Liver (tissue), 9 donors: ENCODE measurements around the gene MTA2. TPM values are rescaled to one million over a fixed set of nuclear protein-coding genes. Genes with fewer than 3 reads are reported as not detected.
A peak's percentile ranks its signal among the peaks of the same experiment; 100 is the strongest.

Experiments
- DNase-seq: peaks from one replicate; pipeline ENCODE4 v3.0.0-alpha.2; 2017; ENCODE audit warnings: low spot score
- H3K27ac ChIP-seq, 2 donors: one replicate each; pipeline ENCODE4 v1.7.0; 2013; ENCODE audit warnings: inconsistent platforms in 2 of 2, low read length in 2 of 2, control low read depth in 1 of 2, low read depth in 1 of 2, mild to moderate bottlenecking in 1 of 2
- H3K27me3 ChIP-seq, 4 donors: one replicate each; pipeline versions ENCODE4 v1.6.1 to v1.7.0; 2013; ENCODE audit warnings: low read length in 3 of 4, inconsistent platforms in 1 of 4, mild to moderate bottlenecking in 1 of 4, moderate library complexity in 1 of 4; ENCODE audit not compliant: control insufficient read depth in 4 of 4, insufficient read depth in 4 of 4
- H3K36me3 ChIP-seq, 4 donors: one replicate each; pipeline versions ENCODE4 v1.6.1 to v1.7.0; 2013; ENCODE audit warnings: low read length in 3 of 4, mild to moderate bottlenecking in 3 of 4, low read depth in 1 of 4, moderate library complexity in 1 of 4; ENCODE audit not compliant: control insufficient read depth in 4 of 4, insufficient read depth in 3 of 4
- H3K4me1 ChIP-seq, 4 donors: one replicate each; pipeline versions ENCODE4 v1.6.1 to v1.7.0; 2013; ENCODE audit warnings: low read length in 3 of 4, mild to moderate bottlenecking in 3 of 4, moderate library complexity in 1 of 4; ENCODE audit not compliant: control insufficient read depth in 4 of 4, insufficient read depth in 4 of 4
- H3K4me3 ChIP-seq, 3 donors: one replicate each; pipeline versions ENCODE4 v1.6.1 to v1.7.0; 2013; ENCODE audit warnings: low read length in 3 of 3, control low read depth in 1 of 3, low read depth in 1 of 3, mild to moderate bottlenecking in 1 of 3
- H3K9ac ChIP-seq, 2 donors: one replicate each; pipeline ENCODE4 v1.7.0; 2013; ENCODE audit warnings: low read length in 2 of 2, mild to moderate bottlenecking in 2 of 2, moderate library complexity in 2 of 2, control low read depth in 1 of 2, low read depth in 1 of 2
- H3K9me3 ChIP-seq, 4 donors: one replicate each; pipeline versions ENCODE4 v1.6.1 to v1.7.0; 2013; ENCODE audit warnings: low read length in 3 of 4; ENCODE audit not compliant: control insufficient read depth in 4 of 4
- ATF3 ChIP-seq: IDR thresholded peaks from 2 replicates; pipeline ENCODE4 v1.6.1; 2016; ENCODE audit warnings: antibody characterized with exemption
- CTCF ChIP-seq: fragments of 150-350 bp; IDR thresholded peaks from 2 replicates; pipeline ENCODE4 v1.5.1; 2017; ENCODE audit warnings: improper control_type of control experiment, low read depth, low read length; ENCODE audit not compliant: missing input control
- EGR1 ChIP-seq, 2 donors: IDR thresholded peaks; 2 replicates each; pipeline ENCODE4 v1.6.1; 2016 to 2018; ENCODE audit warnings: antibody characterized with exemption in 2 of 2, low read depth in 2 of 2
- FOXA1 ChIP-seq: IDR thresholded peaks from 2 replicates; pipeline ENCODE4 v1.6.1; 2016; ENCODE audit warnings: antibody characterized with exemption
- FOXA2 ChIP-seq: IDR thresholded peaks from 2 replicates; pipeline ENCODE4 v1.6.1; 2016; ENCODE audit warnings: antibody characterized with exemption
- GABPA ChIP-seq, 2 donors: IDR thresholded peaks in 1 of 2; conservative IDR thresholded peaks in 1 of 2; 2 replicates each; pipeline ENCODE4 v1.6.1; 2016; ENCODE audit warnings: antibody characterized with exemption in 2 of 2, mild to moderate bottlenecking in 1 of 2, moderate library complexity in 1 of 2
- HNF4A ChIP-seq, 2 donors: conservative IDR thresholded peaks; 2 replicates each; pipeline ENCODE4 v1.6.1; 2016; ENCODE audit warnings: antibody characterized with exemption in 2 of 2, mild to moderate bottlenecking in 2 of 2
- HNF4G ChIP-seq: IDR thresholded peaks from 2 replicates; pipeline ENCODE4 v1.6.1; 2016; ENCODE audit warnings: antibody characterized with exemption
- MAX ChIP-seq: IDR thresholded peaks from 2 replicates; pipeline ENCODE4 v1.6.1; 2016; ENCODE audit warnings: antibody characterized with exemption
- NR2F2 ChIP-seq: IDR thresholded peaks from 2 replicates; pipeline ENCODE4 v1.6.1; 2016; ENCODE audit warnings: antibody characterized with exemption
- RAD21 ChIP-seq, 2 donors: IDR thresholded peaks; 2 replicates each; pipeline ENCODE4 v1.6.1; 2016; ENCODE audit warnings: antibody characterized with exemption in 2 of 2, mild to moderate bottlenecking in 2 of 2
- REST ChIP-seq: IDR thresholded peaks from 2 replicates; pipeline ENCODE4 v1.6.1; 2016; ENCODE audit warnings: antibody characterized with exemption, mild to moderate bottlenecking
- SP1 ChIP-seq: IDR thresholded peaks from 2 replicates; pipeline ENCODE4 v1.6.1; 2018; ENCODE audit warnings: antibody characterized with exemption, mild to moderate bottlenecking
- TAF1 ChIP-seq: conservative IDR thresholded peaks from 2 replicates; pipeline ENCODE4 v1.6.1; 2016; ENCODE audit warnings: antibody characterized with exemption, mild to moderate bottlenecking
- YY1 ChIP-seq: IDR thresholded peaks from 2 replicates; pipeline ENCODE4 v1.6.1; 2016; ENCODE audit warnings: antibody characterized with exemption, mild to moderate bottlenecking
- ZBTB33 ChIP-seq: IDR thresholded peaks from 2 replicates; pipeline ENCODE4 v1.6.1; 2016; ENCODE audit warnings: antibody characterized with exemption
- WGBS: extraction: QIAGEN DNeasy Blood & Tissue Kit; methylation state at CpG from one replicate; pipeline ENCODE4 v1.1.7; 2013; 5-methylcytosine and 5-hydroxymethylcytosine counted together
- polyA plus RNA-seq, 2 donors: library from polyadenylated mRNA; stranded (reverse) in 1 of 2; unstranded in 1 of 2; fragments of 200-250 nt in 1 of 2; fragments of >200 nt in 1 of 2; fragmentation: Nextera tagmentation in 1 of 2; extraction: Ambion mirVana in 1 of 2; gene quantifications; one replicate each; pipeline versions ENCODE4 v1.2.1 to v1.2.3, GENCODE V29; 2013 to 2015
- total RNA-seq, 2 donors: library from RNA; depleted of rRNA; stranded (reverse); fragments of >200 nt; gene quantifications; one replicate each; pipeline ENCODE4 v1.2.3, GENCODE V29; 2014
- donor health status: healthy.
- donor health status: healthy.
- donor health status: healthy.
- donor health status: healthy.
- donor health status: healthy.

MTA2 gene
- total and polyA plus RNA-seq, 4 donors: 4.4 to 55.3 (median 32.3) TPM

- Histone ChIP-seq H3K4me3 (no peak overlapping the region), H3K27ac (peak overlapping the region; percentile 60 to 75), H3K4me1 (peaks cover 6 to 53% (median 41%) of the 10 kb centered on the region in 4 donors), H3K9me3 (no peaks in the 10 kb centered on the region), H3K9ac (no peak overlapping the region), H3K27me3 (no peaks in the 10 kb centered on the region), H3K36me3 (peaks cover 5 to 24% (median 15%) of the 10 kb centered on the region in 4 donors)
- DNase-seq: no peak
- TF ChIP-seq RAD21 (IDR thresholded peaks at IDR 0.05): no peak
- TF ChIP-seq FOXA1: no peak
- no peak for TF ChIP-seq YY1
- TF ChIP-seq FOXA2: no peak
- no peak for TF ChIP-seq MAX
- TF ChIP-seq NR2F2: no peak
- no peak for TF ChIP-seq HNF4G
- TF ChIP-seq CTCF: no peak
- no peak for TF ChIP-seq TAF1
- no peak for TF ChIP-seq GABPA (IDR thresholded peaks at IDR 0.05 in 1 of 2, conservative IDR thresholded peaks at IDR 0.05 in 1 of 2)
- no peak for TF ChIP-seq REST
- no peak for TF ChIP-seq HNF4A (conservative IDR thresholded peaks at IDR 0.05)
- no peak for TF ChIP-seq EGR1 (IDR thresholded peaks at IDR 0.05; ENCODE audit: low read depth in 2 of 2)
- TF ChIP-seq ZBTB33: no peak
- no peak for TF ChIP-seq SP1
- no peak for TF ChIP-seq ATF3
- WGBS: 70% methylated on average over 3 of the region's 3 CpGs
Observed at GRCh38 chr11:62556875-62557631, 44.6 kb downstream of the MTA2 start.
